NCI-H187 treated with DMSO at 0.1 percent for 48 hours (cell line): ENCODE data around the gene CEMIP.
"Not testable (repeated sequence)": the region's sequence is repeated elsewhere in the genome, so short reads cannot be mapped to it uniquely, and the experiment has no call there.

Experiments used
- DNase-seq: peaks from one replicate; lab custom pipeline; 2025; lab: John Stamatoyannopoulos, UW

The CEMIP gene

DNA sequence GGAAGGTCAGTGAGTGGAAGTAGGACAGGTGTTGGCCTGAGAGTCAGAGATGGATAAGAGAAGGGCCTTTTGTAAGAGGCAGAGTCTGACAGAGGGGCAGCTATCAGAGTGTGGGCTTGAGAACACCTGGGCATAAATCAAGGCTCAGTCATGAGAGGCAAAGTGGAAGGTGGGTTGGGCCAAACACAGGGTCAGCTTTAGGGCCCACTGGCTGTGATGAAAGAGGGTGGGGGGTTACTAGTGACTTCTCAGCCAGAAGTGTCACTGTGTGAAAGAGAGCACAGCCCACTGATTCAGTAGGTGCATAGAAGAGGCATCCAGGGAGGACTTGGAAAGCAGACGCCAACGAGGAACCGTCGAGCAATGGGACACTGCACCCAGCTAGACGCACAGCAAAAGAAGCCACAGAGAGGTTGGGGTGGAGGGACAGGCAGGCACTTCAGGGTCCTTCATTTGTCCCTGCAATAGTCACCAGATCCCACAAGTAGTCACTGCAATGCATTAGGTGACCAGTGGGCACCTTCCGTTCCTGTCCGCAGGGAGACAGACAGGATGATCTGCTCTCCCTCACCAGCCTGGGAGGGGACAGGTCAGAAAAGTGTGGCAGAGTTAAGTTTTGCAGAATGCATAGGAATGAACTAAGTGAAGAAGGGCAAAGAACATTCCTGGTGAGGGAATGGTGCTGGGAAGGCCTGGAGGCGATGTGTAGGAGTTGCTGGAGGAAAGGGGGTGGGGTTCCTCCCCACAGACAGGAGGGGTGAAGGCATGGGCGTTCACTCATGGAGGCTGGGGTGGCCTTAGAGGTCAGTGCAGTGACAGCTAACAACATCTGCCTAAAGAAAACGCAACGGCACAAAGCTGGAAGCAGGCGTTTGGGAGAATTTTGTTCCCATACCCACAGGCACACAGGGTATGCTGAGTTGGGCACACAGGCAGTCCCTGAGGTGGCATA, 174.1 kb downstream of the CEMIP start:
- DNase-seq: no peak

DNA sequence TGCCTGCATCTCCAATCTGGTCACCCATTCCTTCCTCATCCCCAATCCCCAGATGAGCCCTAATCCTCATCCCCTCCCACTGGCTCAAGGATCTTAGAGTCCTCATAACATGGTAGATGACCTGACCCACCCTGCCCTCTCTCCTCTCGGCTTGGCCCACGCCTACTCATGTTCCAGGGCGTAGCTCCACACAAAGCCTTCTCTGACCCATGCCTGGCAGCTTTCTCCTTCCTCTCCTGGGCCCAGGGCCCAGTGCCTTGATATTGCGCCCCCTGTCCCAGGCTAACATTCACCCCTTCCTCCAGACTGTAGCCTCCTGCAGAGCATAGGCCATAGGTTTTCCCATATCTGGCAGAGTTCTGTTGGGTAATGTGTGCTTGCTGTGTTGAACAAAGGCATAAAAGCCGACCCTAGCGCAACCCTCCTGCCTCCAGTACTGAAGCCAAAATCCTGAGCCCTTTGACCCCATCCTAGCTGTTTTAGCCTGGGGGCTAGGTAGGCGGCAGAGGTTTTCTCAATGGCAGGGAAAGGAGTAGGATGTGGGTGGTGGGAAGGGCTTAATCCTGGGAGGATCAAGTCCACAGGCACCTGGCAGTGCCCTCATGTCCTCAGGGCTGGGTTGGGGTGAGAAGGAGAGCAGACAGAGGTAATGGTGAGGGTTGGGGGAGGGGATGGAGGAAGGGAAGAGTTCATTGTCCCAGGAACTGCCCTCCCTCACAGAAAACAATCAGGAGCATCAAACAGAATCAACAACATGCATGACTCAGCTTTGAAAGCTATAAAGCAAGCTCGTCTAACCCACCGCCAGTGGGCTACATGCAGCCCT, 175.0 kb downstream of the CEMIP start:
- DNase-seq: no peak

DNA sequence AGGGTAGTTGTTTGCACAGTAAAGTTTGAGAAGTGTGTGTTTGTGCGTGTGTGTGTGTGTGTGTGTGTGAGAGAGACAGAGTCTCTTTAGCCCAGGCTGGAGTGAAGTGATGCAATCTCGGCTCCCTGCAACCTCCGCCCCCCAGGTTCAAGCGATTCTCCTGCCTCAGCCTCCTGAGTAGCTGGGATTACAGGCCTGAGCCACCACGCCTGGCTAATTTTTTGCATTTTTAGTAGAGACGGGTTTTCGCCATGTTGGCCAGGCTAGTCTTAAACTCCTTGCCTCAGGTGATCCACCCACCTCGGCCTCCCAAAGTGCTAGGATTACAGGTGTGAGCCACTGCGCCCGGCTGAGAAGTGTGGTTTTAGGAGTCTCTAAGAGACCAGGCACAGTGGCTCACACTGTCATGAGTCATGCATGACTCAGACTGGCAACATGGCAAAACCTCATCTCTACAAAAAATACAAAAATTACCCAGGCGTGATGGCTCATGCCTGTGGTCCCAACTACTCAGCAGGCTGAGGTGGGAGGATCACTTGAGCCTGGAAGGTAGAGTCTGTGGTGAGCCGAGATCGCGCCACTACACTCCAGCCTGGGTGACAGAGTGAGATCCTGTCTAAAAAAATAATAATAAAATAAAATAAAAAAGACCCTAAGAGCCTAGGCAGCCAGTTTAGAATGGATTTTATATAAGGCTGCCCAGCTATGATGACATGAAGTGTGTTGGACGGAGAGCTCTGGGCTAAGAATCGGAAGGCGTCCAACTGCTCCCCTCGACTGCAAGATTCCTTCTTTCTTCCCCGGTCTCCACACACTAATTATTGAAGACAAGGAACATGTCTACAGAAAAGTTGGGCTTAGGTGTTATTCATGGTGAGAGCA, 176.6 kb downstream of the CEMIP start:
- not testable (repeated sequence) for DNase-seq

DNA sequence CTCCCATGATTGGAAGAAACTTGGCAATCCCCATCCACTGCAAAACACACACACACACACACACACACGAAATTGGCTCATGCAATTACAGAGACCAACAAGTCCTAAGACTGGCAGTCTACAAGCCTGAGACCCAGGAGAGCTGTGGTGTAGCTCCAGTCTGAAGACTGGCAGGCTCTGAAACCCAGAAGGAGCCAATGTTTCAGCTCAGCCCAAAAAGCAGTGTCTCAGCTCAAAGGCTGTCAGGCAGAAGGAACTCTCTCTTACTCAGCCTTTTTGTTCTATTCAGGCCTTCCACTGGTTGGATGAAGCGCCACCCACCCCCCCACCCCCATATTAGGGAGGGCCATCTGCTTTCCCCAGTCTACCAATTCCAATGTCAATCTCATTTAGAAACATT, 178.4 kb downstream of the CEMIP start:
- DNase-seq: no peak

DNA sequence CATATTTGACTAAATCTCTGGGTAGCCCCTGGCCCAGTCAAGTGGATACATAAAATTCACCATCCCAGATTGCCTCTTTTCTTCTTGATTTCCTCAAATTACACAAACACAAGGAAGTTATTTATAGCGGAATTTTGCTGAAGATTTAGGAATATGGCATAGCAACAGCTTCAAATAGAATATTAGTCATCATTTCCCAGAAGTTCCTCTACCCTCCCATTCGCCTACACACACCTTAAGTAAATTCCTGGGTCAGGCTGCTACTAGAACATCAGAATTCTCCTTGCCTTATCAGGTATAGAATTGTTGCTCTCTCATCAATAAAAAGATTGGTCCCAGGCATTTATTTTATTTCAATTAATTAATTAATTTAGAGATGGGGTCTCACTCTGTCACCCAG, 178.8 kb downstream of the CEMIP start:
- no peak for DNase-seq

DNA sequence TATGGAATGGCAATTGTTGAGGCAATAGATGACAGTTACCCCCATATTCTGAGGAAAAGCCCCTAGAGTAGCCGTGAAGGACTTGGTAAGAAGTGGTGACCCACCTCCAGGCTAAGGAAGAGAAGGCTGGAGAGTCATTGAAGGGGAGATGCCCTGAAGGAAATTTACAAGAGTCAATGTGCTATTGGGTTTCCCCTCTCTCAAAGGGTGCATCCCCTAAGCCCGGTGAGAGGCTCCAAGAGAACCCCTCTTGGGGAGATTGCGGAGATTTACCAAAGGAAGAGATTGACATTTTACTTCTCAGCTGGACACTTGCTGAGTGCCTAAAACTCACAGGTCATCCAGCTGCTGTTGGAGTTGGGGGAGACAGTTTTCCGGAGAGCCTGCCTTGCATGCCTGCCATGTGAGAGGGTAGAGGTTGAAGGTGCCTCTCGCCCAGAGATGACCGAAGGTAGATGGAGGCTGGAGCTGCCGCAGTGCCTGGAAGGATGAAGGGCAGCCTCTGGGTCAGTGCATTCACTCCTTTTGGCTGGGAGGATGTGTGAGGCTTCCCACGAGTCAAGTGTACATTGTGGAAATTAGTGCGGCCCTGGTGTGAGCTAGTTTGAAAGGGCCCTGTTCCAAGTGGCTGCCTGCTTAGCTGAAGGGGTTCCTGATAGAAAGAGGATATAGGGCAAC, 179.8 kb downstream of the CEMIP start:
- no peak for DNase-seq

DNA sequence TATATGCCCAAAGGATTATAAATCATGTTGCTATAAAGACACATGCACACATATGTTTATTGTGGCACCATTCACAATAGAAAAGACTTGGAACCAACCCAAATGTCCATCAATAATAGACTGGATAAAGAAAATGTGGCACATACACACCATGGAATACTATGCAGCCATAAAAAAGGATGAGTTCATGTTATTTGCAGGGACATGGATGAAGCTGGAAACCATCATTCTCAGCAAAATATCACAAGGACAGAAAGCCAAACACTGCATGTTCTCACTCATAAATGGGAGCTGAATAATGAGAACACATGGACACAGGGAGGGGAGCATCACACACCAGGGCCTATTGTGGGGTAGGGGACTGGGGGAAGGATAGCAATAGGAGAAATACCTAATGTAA, 186.3 kb downstream of the CEMIP start:
- DNase-seq: not testable (repeated sequence)

DNA sequence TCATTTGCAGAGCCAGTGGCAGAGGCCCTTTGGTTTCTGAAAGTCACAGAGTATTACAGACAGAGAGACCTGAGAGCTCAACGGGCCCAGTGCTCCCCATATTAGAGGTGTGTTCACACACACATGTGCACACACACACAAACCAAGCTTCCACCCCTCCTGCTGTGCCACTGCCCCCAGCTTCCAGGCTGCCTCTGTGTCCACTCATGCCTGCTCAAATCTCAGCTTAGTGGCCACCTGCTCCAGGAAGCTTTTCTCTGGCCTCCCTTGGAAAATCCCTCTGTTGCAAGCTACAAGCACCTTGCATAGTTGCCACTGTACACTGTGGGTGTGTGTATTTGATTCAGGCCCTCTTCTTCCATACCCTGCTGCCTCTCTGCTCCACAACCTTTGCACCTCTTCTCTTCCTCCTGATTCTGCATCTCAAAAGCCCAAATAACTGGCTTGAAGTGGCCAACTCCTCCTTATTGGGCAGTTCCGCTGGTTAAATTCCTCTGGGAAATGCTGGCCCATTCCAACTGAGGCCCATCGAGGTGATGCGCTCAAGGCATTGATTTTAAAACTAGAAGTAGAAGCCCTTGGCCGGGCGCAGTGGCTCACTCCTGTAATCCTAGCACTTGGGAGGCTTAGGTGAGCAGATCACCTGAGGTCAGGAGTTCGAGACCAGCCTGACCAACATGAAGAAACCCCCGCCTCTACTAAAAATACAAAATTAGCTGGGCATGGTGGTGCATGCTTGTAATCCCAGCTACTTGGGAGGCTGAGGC, 187.4 kb downstream of the CEMIP start:
- no peak for DNase-seq

DNA sequence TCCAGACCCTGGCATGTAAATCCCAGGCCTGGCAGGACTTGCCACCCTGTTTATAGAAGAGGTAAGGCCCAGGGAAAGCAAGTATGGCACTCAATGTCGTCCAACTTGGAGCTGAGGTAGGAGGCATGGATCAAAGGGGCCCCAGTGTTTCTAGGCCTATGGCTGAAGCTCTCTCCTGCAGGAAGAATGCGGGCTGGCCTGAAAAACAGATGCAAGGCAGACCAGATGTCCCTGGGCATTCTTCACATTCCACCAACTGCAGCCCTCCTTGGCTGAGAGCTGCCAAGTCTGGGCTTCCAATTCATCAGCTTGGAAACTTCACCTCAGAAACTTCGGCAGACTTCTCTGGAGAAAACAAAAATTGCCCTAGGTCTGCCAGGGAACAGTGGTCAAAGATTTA, 188.3 kb downstream of the CEMIP start:
- DNase-seq: no peak

DNA sequence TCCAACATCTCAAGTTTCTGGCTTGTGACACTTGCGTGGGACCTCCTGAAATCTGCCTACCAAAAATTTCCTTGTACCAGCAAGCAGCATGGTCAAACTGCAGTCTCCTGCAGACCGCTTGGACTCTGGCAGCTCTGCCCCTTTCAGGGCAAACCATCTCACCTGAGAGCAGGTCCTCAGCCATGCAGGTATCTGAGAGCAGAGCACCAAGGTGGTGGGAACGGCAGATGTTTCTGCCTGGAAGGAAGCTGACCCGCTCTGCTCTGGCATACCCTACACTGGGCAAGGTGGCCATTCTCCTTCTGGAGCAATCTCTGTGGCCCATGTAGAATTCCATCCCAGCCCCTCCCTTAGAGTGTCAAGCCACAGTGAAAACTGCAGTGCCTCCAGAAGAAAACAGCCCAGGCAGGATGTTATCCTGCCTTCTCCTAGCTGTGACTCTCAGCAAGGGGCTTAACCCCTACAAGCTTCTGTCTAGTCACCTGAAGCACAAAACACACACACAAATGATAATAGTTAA, 188.9 kb downstream of the CEMIP start:
- DNase-seq: no peak

DNA sequence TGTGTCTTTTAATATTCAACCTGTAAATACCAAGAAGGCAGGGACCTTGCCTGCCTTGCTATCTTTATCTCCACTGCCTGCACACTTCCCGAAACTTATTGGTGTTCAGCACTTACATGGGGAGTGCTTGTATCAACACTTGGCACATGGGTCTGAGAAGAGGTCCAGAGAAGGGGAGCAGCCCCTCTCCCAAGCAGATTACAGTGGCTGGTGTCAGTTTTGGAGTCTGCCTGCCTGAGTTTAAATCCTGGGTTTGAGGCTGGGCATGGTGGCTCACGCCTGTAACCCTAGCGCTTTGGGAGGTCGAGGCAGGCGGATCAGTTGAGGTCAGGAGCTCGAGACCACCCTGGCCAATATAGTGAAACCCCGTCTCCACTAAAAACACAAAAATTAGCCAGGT, 190.1 kb downstream of the CEMIP start:
- no peak for DNase-seq

DNA sequence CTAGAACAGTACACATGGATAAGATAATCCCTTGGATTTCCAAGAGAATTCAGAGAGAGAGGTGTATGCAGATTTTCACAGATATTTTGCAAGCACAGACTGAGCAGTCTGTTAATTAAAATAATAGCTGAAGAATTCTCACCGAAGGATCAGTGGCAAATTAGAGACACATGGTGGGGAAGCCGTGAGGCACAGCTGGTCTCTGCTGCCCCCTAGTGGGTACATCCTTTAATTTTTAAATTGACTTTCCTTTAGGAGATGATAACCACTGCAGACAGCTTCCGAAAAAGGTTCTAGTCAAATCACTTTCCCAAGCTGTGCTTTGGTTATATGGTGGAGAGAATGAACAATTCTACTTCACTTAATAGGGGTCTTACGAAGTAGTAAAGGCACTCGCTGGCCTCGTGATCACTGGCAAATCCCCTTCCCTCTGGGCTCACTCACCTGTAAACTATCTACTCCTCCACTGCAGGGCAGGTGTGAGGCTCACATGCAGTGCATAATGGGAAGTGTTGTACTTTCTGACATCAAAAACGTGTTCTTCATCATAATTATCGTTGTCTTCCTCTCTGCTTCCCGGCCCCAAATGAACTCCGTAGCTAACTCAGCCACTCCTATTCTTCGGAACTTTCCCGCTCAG, 191.0 kb downstream of the CEMIP start:
- no peak for DNase-seq

DNA sequence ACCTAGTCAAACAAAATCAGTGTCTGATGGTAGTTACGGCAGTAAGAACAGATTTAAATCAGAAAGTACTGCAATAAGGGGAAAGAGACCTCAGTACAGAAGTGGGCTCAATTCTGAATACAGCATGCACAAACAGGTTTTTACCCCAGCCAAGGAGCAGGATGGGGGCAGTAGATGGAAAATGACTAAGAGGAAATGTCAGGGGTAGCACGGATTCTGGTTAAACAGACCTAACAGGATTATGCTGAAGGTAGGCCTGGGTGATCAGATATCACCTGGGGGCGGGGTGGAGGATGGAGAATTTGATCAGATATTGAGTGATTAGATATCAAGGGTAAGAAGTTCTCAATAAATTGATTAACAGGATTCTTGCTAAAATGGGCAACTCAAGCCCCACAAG, 191.5 kb downstream of the CEMIP start:
- no peak for DNase-seq

DNA sequence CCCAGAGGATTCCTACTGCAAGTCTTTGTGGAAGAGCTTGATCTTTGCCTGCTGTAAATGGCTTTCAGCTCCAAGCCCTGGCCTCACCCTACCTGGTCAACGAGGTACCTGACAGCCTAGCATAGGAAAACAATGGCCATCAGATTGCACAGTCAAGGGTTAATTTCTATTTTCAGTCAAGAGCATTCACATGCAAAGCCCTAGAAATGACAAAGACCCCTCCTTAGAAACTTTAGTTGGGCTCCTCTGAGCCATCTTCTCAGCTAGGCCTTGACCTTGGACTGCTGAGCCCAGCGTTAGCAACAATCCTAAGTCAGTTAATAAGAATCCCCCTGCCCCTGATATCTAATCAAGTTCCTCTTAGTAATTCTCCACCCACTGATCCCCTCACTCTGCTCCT, 192.0 kb downstream of the CEMIP start:
- DNase-seq: no peak

DNA sequence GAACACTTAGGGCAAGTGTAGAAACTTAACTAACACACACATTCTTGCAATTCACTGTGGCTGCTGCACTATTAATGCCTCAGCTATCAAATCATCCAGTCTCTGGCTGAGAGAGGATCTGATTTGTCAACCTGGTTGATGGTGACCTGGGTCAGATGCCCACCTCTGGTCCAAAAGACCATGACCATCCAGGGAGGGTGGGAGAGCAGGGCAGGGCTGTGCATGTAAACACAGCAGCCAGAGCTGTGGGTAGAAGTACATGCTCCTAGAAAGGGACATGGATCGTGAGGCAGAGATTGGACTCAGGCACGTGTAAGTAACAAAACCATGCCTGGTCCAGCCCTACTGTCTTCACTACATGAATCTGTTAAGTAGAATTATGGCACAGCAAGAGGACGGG, 193.1 kb downstream of the CEMIP start:
- no peak for DNase-seq

DNA sequence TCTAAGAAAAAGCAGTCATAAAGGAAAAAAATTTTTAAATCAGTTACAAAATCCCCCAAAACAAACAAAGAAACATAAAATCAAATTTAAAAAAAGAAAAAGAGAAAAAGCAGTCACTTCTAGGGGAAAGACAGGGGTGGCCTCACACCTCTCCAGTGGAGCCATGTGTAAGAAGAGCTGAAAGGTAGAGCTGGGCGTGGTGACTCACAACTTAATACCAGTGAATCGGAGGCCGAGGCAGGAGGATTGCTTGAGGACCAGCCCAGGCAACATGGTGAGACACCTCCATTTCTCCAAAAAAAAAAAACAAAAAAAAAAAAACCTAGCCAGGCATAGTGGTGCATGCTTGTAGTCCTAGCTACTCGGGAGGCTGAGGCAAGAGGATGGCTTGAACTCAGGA, 195.7 kb downstream of the CEMIP start:
- no peak for DNase-seq

DNA sequence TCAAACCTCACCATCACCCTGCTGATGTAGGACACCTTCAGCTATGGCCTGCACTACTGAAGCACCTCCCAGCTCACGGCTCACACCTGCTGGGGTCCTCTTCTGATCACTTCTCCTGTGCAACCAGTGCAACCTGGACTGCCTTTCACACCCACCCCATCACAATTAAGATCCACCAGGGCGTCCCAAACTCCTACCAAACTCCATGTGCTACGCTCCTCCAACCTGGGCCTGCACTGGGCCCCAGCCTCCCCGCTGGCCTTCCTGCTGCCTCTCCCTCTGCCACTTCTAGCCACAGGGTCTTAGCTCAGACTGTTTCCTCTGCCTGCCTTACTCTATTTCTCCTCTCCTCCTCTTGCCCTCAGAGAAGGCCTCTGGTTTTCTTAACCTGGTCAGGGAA, 197.7 kb downstream of the CEMIP start:
- no peak for DNase-seq

DNA sequence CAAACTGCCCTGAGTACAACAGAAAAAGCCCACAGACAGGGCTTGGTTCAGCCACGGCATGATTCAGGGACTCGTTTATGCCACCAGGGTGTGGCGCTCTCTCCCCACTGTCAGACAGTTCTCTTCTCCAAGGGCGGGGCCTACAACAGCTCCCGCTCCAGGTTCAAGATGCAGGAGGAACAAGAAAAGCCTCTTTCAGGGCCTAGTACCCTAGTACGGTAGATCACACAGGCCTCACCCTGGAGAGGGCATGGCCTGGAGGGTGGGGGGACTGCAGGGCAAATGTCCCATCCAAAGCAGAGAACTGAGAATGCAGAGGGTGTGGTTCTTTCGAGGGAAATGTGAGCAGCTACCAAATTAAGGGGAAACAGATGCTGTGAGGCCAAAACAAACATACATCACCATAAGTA, 198.5 kb downstream of the CEMIP start:
- DNase-seq: no peak

DNA sequence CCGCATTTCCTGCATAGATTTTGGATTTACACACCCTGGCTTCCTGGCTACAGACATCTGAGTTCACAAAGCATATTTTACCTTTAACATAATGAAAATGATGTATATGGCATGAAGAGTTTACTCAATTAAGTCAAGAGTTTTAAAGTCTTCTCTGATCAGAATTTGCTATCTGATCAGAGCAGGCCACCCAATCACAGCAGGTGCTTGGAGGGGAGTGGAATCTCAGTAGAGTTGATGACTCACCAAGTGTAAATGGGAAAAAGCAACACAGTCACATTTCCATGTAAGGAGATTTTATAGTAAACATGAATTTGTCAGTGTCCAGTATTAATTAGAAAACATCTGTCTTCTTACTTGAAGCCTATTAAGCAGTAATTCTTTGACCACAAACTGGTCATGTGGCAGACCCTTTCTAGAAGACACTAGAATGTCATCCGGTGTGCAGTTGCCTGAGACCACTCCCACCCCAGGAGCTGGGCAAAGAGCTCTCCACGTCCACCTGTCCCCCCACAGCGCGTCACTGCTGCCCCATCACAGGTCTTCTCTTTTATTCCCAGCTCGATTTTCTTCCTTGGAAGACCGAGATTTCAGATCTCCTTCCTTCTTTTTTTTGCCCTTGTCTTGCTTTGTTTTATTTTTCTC, 199.6 kb downstream of the CEMIP start:
- no peak for DNase-seq
